GM12878 (cell line): Measurements from ENCODE around the gene DISP3. TPM values are rescaled to one million over a fixed set of nuclear protein-coding genes. Genes with fewer than 3 reads are reported as not detected.

ENCODE experiments used
- ATAC-seq: fragments of 200-7000 bp; cut with Tn5 transposase; 3 replicates; pipeline ENCODE4 v1.9.1; 2020; ENCODE audit warnings: mild to moderate bottlenecking, moderate library complexity
- BruUV-seq: library from RNA; stranded (reverse); fragments of 400-500 nt; replicated peaks from 2 replicates; lab custom pipeline; 2021; lab: Mats Ljungman, UMichigan
- CTCF ChIA-PET: fragments of 300-600 bp; sonication (Branson Sonifier 250); formaldehyde crosslinking; extraction: SDS; loops from one replicate; lab custom pipeline; 2021; ENCODE audit warnings: inconsistent platforms; lab: Yijun Ruan, JAX
- POLR2A ChIA-PET: fragments of 350-600 bp; formaldehyde crosslinking; extraction: SDS; loops from one replicate; lab custom pipeline; 2021; ENCODE audit warnings: inconsistent platforms; lab: Charles Lee
- RAD21 ChIA-PET: fragments of 300-600 bp; sonication (Branson Sonifier 250); formaldehyde crosslinking; loops from one replicate; lab custom pipeline; 2023; ENCODE audit warnings: antibody characterized with exemption; ENCODE audit not compliant: unreplicated experiment; lab: Charles Lee
- SMC1A ChIA-PET: fragments of 300-600 bp; sonication (Branson Sonifier 250); formaldehyde crosslinking; loops from one replicate; lab custom pipeline; 2023; ENCODE audit not compliant: unreplicated experiment, uncharacterized antibody; lab: Charles Lee
- DNase-seq: peaks from one replicate; pipeline ENCODE4 v3.0.0-alpha.2; 2011; ENCODE audit warnings: low read depth, low spot score
- FAIRE-seq: peaks from 3 replicates; lab custom pipeline; 2011; peaks lifted over from hg19 to GRCh38; lab: Jason Lieb, UNC
- H2AFZ ChIP-seq: 2 replicates; pipeline ENCODE4 v1.6.0; 2011; ENCODE audit warnings: low read depth, low read length, control low read depth; ENCODE audit not compliant: control insufficient read depth
- H3K27ac ChIP-seq: 2 replicates; pipeline ENCODE4 v1.5.1; 2011; ENCODE audit warnings: control low read depth; ENCODE audit not compliant: control insufficient read depth, insufficient read depth
- H3K27me3 ChIP-seq, 2 experiments: replicated peaks in 1 of 2; 2 replicates each; pipeline versions ENCODE4 v1.6.0 to v1.6.1; 2011; ENCODE audit warnings: low read length in 1 of 2; ENCODE audit not compliant: control insufficient read depth in 2 of 2, insufficient read depth in 2 of 2
- H3K36me3 ChIP-seq, 2 experiments: 2 replicates each; pipeline ENCODE4 v1.5.1; 2011; ENCODE audit warnings: low read length in 1 of 2; ENCODE audit not compliant: control insufficient read depth in 2 of 2, insufficient read depth in 2 of 2
- H3K4me1 ChIP-seq: 2 replicates; pipeline ENCODE4 v1.6.1; 2011; ENCODE audit warnings: mild to moderate bottlenecking, low read length, moderate library complexity, mixed read lengths; ENCODE audit not compliant: control insufficient read depth, insufficient read depth
- H3K4me2 ChIP-seq: 2 replicates; pipeline ENCODE4 v1.6.0; 2011; ENCODE audit warnings: control low read depth; ENCODE audit not compliant: control insufficient read depth, insufficient read depth
- H3K4me3 ChIP-seq: fragments of 200-600 bp; sonication (generic); 2 replicates; pipeline ENCODE4 v1.5.1; 2016
- H3K79me2 ChIP-seq: 2 replicates; pipeline ENCODE4 v1.6.0; 2011; ENCODE audit warnings: low read length; ENCODE audit not compliant: control insufficient read depth, insufficient read depth
- H3K9ac ChIP-seq: 2 replicates; pipeline ENCODE4 v1.8.0; 2011; ENCODE audit warnings: low read length, control low read depth, mixed read lengths; ENCODE audit not compliant: control insufficient read depth, insufficient read depth
- H3K9me3 ChIP-seq: replicated peaks from 3 replicates; pipeline ENCODE4 v1.5.1; 2011; ENCODE audit warnings: mild to moderate bottlenecking, low read length; ENCODE audit not compliant: control insufficient read depth, insufficient read depth
- H4K20me1 ChIP-seq: 2 replicates; pipeline ENCODE4 v1.6.0; 2011; ENCODE audit not compliant: control insufficient read depth, insufficient read depth
- BACH1 ChIP-seq: fragments of 450-650 bp; IDR thresholded peaks from 2 replicates; pipeline ENCODE4 v1.6.1; 2017; ENCODE audit warnings: mild to moderate bottlenecking, borderline replicate concordance
- BCLAF1 ChIP-seq: fragments of 450-650 bp; IDR thresholded peaks from 2 replicates; pipeline ENCODE4 v1.6.1; 2017; ENCODE audit warnings: antibody characterized with exemption, mild to moderate bottlenecking, moderate library complexity
- BHLHE40 ChIP-seq, 2 experiments: fragments of 450-650 bp in 1 of 2; IDR thresholded peaks; 2 replicates each; pipeline ENCODE4 v1.6.1; 2011 to 2017; ENCODE audit warnings: low read depth in 2 of 2, borderline replicate concordance in 1 of 2, improper control_type of control experiment in 1 of 2, low read length in 1 of 2, mild to moderate bottlenecking in 1 of 2
- FOXK2 ChIP-seq: fragments of 450-650 bp; IDR thresholded peaks from 2 replicates; pipeline ENCODE4 v1.6.1; 2017; ENCODE audit warnings: mild to moderate bottlenecking, moderate library complexity
- GABPA ChIP-seq: IDR thresholded peaks from 2 replicates; pipeline ENCODE4 v1.6.1; 2014; ENCODE audit warnings: antibody characterized with exemption, low read depth, mild to moderate bottlenecking, inconsistent platforms
- HDAC2 ChIP-seq: fragments of 200-600 bp; sonication (generic); IDR thresholded peaks from 2 replicates; pipeline ENCODE4 v1.6.1; 2017
- MEF2B ChIP-seq: fragments of 450-650 bp; IDR thresholded peaks from 2 replicates; pipeline ENCODE4 v1.6.1; 2018; ENCODE audit warnings: mild to moderate bottlenecking, moderate library complexity; ENCODE audit not compliant: partially characterized antibody, poor library complexity, severe bottlenecking
- MTA3 ChIP-seq: IDR thresholded peaks from 2 replicates; pipeline ENCODE4 v1.6.1; 2012; ENCODE audit warnings: low read length, inconsistent platforms, borderline replicate concordance
- NFYA ChIP-seq: IDR thresholded peaks from 2 replicates; pipeline ENCODE4 v1.6.1; 2011; ENCODE audit warnings: low read depth, mild to moderate bottlenecking, low read length, improper control_type of control experiment, borderline replicate concordance
- NR2F1 ChIP-seq: fragments of 450-650 bp; conservative IDR thresholded peaks from 2 replicates; pipeline ENCODE4 v1.6.1; 2017; ENCODE audit warnings: mild to moderate bottlenecking
- RAD21 ChIP-seq: IDR thresholded peaks from 2 replicates; pipeline ENCODE4 v1.6.1; 2011; ENCODE audit warnings: mild to moderate bottlenecking, low read depth, low read length, moderate library complexity; ENCODE audit not compliant: insufficient read depth
- SMAD5 ChIP-seq: IDR thresholded peaks from 2 replicates; pipeline ENCODE4 v1.6.1; 2016; ENCODE audit warnings: antibody characterized with exemption, low read depth
- STAT3 ChIP-seq: IDR thresholded peaks from 2 replicates; pipeline ENCODE4 v1.6.1; 2011; ENCODE audit warnings: low read depth, low read length, improper control_type of control experiment
- TCF3 ChIP-seq: IDR thresholded peaks from 2 replicates; pipeline ENCODE4 v1.6.1; 2012; ENCODE audit warnings: low read depth, mild to moderate bottlenecking, low read length, borderline replicate concordance; ENCODE audit not compliant: insufficient read depth
- ZBTB40 ChIP-seq: fragments of 450-650 bp; IDR thresholded peaks from 2 replicates; pipeline ENCODE4 v1.6.1; 2016; ENCODE audit warnings: mild to moderate bottlenecking, moderate library complexity, borderline replicate concordance
- ZNF24 ChIP-seq: fragments of 450-650 bp; IDR thresholded peaks from 2 replicates; pipeline ENCODE4 v1.6.1; 2017; ENCODE audit warnings: antibody characterized with exemption, mild to moderate bottlenecking
- WGBS: methylation state at CpG from one replicate; pipeline ENCODE4 v1.1.6; 2016; ENCODE audit warnings: low lambda C conversion rate; ENCODE audit not compliant: insufficient replicate concordance, insufficient coverage; ENCODE audit errors: missing lambda C conversion rate; 5-methylcytosine and 5-hydroxymethylcytosine counted together
- in situ Hi-C: fragments of 300-500 bp; cut with MboI; formaldehyde crosslinking; loops from 9 replicates; pipeline ENCODE4 v1.14.3; 2018; ENCODE audit warnings: mixed read lengths
- intact Hi-C: fragments of 100-400 bp; cut with micrococcal nuclease; formaldehyde crosslinking; loops from one replicate; pipeline ENCODE4 v1.14.2; 2022; ENCODE audit not compliant: unreplicated experiment
- polyA plus RNA-seq, 11 experiments: library from polyadenylated mRNA; depleted of rRNA in 4 of 11; unstranded in 6 of 11; stranded (reverse) in 5 of 11; fragments of >200 nt; fragmentation: Nextera tagmentation in 4 of 11; fragmentation: Illumina TruSeq in 1 of 11; extraction: Ambion mirVana in 4 of 11; extraction: Trizol in 1 of 11; gene quantifications; 1 replicate in 1 of 11; 2 replicates in 10 of 11; pipeline versions ENCODE4 v1.2.1 to v1.2.3, GENCODE V29; 2011 to 2016; ENCODE audit warnings: inconsistent platforms in 2 of 11, missing spikeins in 2 of 11, low read depth in 1 of 11
- total RNA-seq, 4 experiments: library from RNA; depleted of rRNA in 3 of 4; stranded (reverse); fragments of >200 nt in 3 of 4; fragmentation: Illumina TruSeq in 1 of 4; extraction: Trizol in 1 of 4; gene quantifications; 2 replicates each; pipeline versions ENCODE4 v1.2.1 to v1.2.3, GENCODE V29; 2013 to 2021
- TF ChIP-seq, protein P1 (sequence below): IDR thresholded peaks from 2 replicates; pipeline ENCODE4 v1.6.1; 2011; ENCODE audit warnings: low read depth, low read length, improper control_type of control experiment, borderline replicate concordance

DISP3 gene
- total and polyA plus RNA-seq, 10 of the 15 experiments (the other 5 are each of a cell fraction or from before 2014, with no cell fraction given) = under 0.01 to 0.18 (median 0.09) TPM; not detected in 2

DNA sequence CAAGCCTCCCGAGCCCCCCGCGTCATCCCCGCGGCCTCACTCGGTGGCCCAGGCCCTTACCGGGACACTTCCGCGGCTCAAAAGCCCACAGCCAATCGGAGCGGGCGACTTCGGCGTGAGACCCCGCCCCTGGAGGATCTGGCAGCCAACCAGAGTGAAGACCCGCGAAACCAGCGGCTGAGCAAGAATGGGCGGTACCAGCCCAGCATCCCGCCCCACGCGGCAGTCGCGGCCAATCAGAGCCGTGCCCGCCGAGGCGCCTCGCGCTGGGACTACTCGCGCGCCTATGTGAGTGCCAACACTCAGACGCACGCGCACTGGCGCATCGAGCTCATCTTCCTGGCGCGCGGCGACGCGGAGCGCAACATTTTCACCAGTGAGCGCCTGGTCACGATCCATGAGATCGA is 22.5 kb downstream of the DISP3 start:
- TF ChIP-seq BHLHE40 (IDR thresholded peaks at IDR 0.05; ENCODE audit: borderline replicate concordance in 1 of 2, low read depth in 2 of 2, low read length in 1 of 2) (no peak), SMAD5 (no peak), NR2F1 (no peak), MTA3 (no peak), BACH1 (no peak), ZBTB40 (no peak), NFYA (no peak), FOXK2 (no peak), RAD21 (no peak), HDAC2 (no peak), GABPA (no peak), STAT3 (no peak), TCF3 (no peak), BCLAF1 (no peak), ZNF24 (no peak), MEF2B (no peak)
- TF ChIP-seq, protein P1, sequence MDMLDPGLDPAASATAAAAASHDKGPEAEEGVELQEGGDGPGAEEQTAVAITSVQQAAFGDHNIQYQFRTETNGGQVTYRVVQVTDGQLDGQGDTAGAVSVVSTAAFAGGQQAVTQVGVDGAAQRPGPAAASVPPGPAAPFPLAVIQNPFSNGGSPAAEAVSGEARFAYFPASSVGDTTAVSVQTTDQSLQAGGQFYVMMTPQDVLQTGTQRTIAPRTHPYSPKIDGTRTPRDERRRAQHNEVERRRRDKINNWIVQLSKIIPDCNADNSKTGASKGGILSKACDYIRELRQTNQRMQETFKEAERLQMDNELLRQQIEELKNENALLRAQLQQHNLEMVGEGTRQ = no peak
- POLR2A ChIA-PET = no interaction called here
- WGBS = 73% methylated on average over 43 of the region's 48 CpGs
- no peaks in the 10 kb centered on the region for H3K36me3 ChIP-seq
- H3K79me2 ChIP-seq = no peaks in the 10 kb centered on the region
- CTCF ChIA-PET = no interaction called here
- intact Hi-C loops (no loop called here), in situ Hi-C loops (no loop called here)
- no peaks in the 10 kb centered on the region; a peak in 1 of 4 replicates for H3K27me3 ChIP-seq
- peaks cover 8% of the 10 kb centered on the region; the same call in 2 of the 3 replicates for H3K9me3 ChIP-seq
- no peaks in the 10 kb centered on the region for H3K4me1 ChIP-seq
- no peaks in the 10 kb centered on the region for H4K20me1 ChIP-seq
- FAIRE-seq = no peak
- no peak overlapping the region for H3K4me2 ChIP-seq
- BruUV-seq = no TSS peak
- no peak overlapping the region for H3K27ac ChIP-seq
- RAD21 ChIA-PET = no interaction called here
- no peak for ATAC-seq
- H3K9ac ChIP-seq = no peak overlapping the region
- no peak overlapping the region for H2AFZ ChIP-seq
- H3K4me3 ChIP-seq = no peak overlapping the region
- no peak for DNase-seq
- SMC1A ChIA-PET = no interaction called here
